G401.6 (cell line): ENCODE data around the gene PDCD6IP.
"Not testable (repeated sequence)": the region's sequence is repeated elsewhere in the genome, so short reads cannot be mapped to it uniquely, and the experiment has no call there.

Experiments
- FAIRE-seq: peaks from 2 replicates; lab custom pipeline; 2012; peaks lifted over from hg19 to GRCh38; lab: Jason Lieb, UNC

The PDCD6IP gene, protein sequence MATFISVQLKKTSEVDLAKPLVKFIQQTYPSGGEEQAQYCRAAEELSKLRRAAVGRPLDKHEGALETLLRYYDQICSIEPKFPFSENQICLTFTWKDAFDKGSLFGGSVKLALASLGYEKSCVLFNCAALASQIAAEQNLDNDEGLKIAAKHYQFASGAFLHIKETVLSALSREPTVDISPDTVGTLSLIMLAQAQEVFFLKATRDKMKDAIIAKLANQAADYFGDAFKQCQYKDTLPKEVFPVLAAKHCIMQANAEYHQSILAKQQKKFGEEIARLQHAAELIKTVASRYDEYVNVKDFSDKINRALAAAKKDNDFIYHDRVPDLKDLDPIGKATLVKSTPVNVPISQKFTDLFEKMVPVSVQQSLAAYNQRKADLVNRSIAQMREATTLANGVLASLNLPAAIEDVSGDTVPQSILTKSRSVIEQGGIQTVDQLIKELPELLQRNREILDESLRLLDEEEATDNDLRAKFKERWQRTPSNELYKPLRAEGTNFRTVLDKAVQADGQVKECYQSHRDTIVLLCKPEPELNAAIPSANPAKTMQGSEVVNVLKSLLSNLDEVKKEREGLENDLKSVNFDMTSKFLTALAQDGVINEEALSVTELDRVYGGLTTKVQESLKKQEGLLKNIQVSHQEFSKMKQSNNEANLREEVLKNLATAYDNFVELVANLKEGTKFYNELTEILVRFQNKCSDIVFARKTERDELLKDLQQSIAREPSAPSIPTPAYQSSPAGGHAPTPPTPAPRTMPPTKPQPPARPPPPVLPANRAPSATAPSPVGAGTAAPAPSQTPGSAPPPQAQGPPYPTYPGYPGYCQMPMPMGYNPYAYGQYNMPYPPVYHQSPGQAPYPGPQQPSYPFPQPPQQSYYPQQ

DNA sequence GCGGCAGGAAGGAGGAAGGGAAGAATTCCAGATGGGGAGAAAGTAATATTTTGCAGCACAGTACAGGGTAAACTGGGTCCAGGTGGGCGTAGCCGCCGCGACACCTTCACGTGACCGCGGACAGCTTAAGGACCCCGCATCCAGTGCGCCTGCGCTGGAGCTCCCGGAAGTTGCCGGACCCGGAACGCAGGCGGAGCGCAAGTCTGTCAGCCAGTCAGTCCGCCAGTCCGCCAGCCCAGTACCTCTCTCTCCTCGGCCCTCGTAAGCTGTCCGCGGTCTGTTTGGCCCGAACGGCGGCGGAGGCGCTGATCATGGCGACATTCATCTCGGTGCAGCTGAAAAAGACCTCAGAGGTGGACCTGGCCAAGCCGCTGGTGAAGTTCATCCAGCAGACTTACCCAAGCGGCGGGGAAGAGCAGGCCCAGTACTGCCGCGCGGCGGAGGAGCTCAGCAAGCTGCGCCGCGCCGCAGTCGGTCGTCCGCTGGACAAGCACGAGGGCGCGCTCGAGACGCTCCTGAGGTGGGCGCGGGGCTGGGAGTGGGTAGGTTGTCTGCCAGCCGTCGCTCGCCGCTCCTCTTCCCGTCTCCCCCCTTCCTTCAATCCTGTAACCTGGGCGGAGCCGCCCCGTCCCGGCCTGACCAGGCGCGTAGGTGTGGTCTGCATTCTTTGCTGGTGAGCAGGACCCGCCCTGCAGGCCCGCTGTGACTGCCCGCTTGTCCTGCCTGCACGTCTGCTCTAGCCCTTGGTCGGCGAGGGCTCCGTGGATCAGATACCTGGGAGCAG is at the start of gene PDCD6IP:
TSS of gene PDCD6IP (plus strand) at position 213 of the 784 bp plus-strand sequence. CDS start at position 312, 99 bp downstream.
- peak; percentile 90 for FAIRE-seq

DNA sequence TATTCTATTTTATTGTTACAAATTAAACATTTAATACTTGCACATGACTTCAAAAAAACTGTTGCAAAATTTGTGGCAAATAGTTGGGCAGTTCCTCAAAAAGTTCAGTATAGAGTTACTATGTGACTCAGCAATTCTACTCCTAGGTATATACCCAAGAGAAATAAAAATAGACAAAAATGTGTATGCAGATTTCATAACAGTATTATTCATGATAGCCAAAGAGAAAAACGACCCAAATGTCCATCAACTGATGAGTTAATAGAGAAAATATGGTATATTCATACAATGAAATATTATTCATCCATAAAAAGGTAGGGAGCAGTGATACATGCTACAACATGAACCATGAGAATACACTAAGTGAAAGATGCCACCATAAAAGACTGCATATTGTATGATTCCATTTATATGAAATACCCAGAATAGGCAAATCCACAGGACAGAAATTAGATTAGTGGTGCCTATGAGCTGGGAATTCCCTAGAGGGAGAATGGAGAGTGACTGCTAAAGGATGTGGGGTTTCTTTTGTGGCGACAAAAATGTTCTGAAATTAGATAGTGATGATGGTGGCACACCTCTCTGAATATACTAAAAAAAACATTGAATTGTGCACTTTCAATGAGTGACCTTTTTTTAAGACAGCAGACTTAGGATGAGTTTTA is 48.8 kb upstream of the PDCD6IP start:
- no peak for FAIRE-seq

DNA sequence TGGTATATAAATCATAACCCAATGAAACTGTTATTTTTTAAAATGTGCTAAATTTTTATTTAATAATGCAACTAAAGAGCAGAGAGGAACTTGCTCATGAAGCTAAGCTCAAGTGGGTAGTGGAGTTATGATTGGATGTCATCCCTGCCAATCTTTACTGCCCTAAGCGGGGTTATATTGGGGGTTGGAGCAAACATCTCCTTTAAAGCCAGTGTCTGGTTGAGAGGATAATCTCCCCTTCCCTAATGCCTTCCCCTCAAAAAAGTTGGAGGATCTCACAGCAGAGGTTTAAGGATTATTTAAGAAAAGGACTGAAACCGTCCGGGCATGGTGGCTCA is 48.2 kb upstream of the PDCD6IP start:
- FAIRE-seq, result no peak

DNA sequence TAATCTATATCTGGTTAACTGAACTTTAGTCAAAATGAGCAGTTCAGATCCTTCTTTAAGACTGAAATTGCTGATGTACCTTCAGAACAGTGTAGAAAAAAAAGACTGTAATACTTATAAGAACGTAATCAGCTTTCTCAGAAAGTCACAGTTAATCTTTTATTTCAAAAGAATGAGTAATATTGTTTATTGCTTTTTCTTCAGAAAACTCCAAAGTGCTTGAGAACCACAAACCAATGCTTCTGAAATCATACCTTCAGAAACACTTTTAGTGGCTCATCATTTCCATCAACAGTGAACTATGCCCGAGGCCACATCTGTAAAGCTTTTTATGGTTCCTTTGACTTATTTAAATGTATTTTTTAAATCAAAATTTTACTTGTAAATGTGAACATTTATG is 47.1 kb upstream of the PDCD6IP start:
- FAIRE-seq, result no peak

GRCh38 chr3:33754391-33754790 is 44.0 kb upstream of the PDCD6IP start:
- FAIRE-seq, result not testable (repeated sequence)

DNA sequence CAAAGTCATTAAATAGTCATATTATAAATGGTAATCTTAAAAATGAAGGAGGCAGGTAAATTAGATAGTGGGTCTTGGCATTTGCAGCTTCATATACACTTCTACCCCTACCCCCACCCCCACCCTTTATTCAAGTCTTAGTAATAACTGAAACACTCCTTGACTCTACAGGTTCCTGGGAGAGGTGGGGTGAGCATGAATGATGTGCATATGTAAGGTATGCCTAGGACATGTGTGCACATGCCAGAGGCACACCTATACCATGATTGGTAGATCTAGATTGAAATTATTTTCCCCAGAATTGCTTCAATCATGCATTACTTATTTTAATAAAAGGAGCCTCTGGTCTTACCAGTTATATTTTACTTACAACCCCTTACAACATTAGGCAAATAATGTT is 40.1 kb upstream of the PDCD6IP start:
- no peak for FAIRE-seq

DNA sequence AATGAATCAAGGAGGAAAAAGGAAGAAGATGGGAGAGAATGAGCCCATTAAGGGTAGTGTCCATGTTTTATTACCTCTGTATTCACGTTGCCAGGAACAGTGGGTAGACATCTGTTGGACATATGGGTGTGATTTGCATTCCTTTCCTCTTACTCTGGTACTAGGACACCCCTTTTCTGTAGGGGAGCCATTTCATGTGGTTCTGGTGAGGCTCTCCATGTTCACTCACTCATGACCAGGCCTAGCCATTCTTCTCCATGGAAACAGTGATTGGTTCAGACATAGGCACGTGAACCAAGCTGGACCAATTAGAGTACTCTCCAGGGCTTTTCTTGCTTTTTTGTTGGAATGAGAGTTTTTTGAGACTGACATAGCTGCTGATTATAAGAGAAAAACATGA is 39.6 kb upstream of the PDCD6IP start:
- FAIRE-seq, result no peak

GRCh38 chr3:33768578-33769330 is 29.7 kb upstream of the PDCD6IP start:
- no peak for FAIRE-seq

DNA sequence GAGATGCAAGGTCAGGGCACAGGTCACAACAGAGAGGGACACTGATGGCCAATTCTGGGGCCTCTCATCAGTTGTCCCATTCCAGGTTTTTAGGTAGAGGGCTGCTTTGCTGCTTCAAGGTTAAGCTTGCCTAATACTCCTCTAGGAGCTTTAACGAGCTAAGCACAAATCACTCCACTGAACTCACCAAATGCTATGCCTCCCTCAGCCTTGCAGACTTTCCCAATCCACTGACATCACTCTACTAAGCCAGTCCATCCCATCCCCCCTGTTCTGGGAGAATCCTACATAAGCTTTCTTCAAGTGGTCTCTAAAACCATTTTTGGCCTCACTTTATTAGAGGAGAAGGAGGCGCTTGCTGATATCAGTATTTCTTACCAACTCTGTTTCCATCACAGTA is 24.8 kb upstream of the PDCD6IP start:
- FAIRE-seq, result no peak

- no peak for FAIRE-seq
Measured at GRCh38 chr3:33775363-33775762, 23.1 kb upstream of the PDCD6IP start.

DNA sequence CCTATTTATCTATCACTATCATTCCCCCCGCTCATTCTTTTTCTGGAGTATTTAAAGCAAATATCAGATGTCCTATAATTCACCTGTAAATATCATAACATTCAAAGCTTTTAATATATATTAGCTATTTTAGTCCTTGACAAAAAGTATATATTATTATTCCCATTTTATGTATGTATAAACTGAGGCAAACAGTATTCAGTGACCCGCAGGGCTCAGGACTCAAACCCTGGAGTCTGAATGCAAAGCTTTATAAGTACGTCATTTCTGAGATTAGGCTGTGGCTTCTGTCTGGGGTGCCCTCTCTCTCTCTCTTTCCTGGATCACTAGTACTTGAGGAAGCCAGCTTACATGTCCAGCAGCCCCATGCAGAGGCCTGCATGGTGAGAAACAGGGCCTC is 20.4 kb upstream of the PDCD6IP start:
- FAIRE-seq, result no peak

DNA sequence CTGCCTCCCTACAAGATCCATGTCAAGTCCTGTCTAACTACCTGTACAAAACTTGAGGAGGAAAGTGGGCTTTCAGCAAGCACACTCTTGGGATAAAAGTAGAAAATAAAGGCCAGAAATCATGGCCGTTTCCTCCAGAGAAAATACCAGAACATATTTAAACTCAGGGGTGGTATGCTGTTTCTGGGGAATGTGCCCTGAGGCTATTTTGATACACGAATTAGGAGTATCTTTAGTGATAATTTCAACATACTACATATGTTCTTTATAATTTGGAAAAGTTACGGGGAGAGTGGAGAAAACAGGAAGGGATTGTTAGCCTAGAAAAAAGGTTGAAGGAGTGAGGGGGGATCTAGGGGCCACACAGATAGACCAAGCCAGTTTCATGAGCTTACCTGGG is 18.7 kb upstream of the PDCD6IP start:
- FAIRE-seq, result no peak

GRCh38 chr3:33781413-33781812 is 17.0 kb upstream of the PDCD6IP start:
- FAIRE-seq, result not testable (repeated sequence)

DNA sequence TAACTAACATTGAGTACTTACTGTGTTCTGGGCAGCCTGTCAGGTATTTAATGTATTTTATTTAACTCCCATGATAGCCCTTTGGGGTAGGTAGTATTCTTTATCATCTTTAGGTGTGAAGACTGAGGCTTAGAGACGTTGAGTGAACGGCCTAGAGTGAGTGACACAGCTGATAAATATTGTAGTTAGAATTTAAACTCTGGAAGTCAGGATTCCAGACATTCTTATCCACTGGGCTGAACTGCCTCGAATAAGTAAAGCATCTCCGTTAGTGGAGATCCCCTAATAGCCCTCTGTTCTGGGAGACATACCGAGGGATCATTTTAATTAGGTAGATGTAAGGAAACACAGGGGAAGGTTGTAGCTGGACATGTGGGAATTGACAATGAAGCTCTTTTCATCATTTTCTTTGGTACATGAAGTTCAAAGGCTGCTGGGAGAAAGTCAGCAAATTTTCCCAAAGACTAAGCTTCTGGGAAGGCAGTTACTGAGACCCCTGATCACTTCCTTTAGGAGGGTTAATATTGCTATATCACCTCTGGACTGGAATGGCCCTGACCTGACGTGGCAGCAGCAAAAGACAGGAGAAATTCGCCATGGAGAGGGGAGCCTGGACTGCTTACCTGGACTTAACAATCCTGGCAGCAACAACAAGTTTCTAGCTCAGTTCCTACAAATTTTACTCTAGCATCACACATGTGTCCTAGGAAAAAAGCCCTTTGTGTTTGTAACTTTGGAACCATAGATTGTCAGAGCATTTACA is 11.7 kb upstream of the PDCD6IP start:
- FAIRE-seq, result no peak

DNA sequence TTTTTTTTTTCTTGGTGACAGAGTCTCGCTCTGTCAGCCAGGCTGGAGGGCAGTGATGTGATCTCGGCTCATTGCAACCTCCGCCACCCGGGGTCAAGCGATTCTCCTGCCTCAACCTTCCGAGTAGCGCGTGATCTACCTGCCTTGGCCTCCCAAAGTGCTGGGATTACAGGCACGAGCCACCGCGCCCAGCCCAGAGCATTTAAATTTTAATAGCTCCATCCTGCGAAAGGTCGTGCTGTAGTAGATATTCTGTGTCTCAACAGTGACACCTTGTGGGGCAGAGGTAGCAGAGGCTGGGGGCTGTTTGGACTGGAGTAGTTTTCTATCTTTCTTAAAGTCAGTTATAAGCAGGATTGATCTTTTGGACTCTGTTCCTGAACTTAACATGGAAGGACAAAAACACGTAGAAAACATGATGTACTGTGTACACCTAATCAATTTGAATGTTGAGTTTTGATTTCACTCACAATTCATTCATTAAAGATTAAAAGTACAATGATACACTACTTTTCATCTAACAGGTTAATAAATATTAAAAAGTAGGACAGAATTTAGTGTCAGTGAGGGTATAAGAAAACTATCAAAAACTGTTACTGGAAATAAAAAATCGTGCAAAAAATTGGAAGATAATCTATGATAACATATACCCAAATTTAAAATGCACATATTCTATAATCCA is 11.0 kb upstream of the PDCD6IP start:
- peak; percentile 87 for FAIRE-seq

DNA sequence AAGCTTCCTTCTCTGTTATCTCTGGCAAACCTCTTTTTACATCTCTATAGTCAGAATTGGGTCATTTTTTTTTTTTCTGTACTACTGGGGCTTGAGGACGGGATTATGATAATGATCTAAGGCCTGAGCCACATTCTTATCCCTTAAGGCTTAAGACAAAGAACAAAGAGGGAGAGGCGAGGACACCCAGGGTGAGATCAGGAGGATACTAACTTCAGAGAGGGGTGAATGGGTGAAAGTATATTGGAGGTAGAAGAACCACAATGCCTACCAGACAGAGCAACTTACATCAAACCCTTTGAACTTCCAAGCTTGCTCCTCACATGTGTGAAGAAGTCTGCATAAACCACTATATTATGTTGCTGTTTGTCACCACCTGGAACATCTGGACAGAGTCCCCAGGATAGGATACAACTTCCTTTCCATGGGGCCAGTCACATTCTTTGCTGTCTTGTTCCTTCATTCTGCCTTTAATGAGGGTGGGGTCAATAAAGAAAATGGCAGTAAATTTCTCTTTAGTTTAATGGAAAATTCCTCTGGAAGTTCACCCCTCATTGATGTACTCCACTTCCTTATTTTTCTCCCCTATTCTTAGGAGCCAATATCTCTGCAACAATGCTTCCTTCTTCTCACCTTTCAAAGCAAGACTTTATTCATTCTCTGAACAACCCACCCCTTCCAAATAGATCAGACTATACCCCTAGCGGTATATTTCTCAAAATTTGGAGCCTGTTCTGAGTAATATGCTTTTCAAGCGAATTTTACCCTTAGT is 9.1 kb upstream of the PDCD6IP start:
- no peak for FAIRE-seq

- no peak for FAIRE-seq
Measured at GRCh38 chr3:33790091-33790490, 8.3 kb upstream of the PDCD6IP start.

DNA sequence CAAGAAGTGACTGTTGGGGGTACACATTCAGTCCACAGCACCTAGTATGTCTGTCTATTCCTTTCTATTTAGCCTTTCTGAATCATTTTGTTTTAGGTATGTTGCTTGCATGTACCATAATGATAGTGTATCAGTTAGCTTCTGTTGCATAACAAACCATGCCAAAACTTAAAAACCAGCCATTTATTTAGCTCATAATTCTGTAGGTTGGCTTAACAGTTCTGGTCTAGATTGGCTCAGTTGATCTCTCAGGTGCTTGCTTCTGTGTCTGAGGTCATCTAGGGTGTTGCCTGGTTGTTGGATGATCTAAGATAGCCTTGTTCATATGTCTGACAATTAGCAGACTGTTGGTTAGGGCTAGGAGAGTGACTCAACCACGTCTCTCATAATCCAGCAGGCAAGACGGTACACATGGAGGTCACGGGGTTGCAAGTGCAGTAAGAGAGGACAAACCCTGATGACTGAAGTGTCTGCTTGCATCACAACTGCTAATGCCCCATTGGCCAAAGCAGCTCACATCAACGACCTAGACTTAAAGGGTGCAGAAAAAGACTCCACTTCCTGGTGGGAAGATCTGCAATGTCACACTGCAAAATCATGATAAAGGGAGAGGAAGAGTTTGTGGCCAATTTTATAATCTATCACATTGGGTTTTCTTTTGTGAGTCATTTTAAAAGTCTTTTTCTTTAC is 6.8 kb upstream of the PDCD6IP start:
- FAIRE-seq, result no peak
